Heart left ventricle (tissue), 16 donors: ENCODE results near the gene CBLB. TPM values are rescaled to one million over a fixed set of nuclear protein-coding genes. Genes with fewer than 3 reads are reported as not detected.
A peak's percentile ranks its signal among the peaks of the same experiment; 100 is the strongest.

ENCODE experiments used
- ATAC-seq, 4 donors: fragments of 200-7000 bp; cut with Tn5 transposase; one replicate each; pipeline ENCODE4 v1.9.1; 2020 to 2022; ENCODE audit warnings: moderate library complexity in 4 of 4, mild to moderate bottlenecking in 3 of 4, moderate number of reproducible peaks in 1 of 4
- DNase-seq, 5 donors: peaks; one replicate each; pipeline ENCODE4 v3.0.0-alpha.2; 2020
- H3K27ac ChIP-seq, 12 donors: fragments of 200-600 bp; sonication (generic) in 4 of 12; one replicate each; pipeline versions ENCODE4 v1.5.0 to v1.8.0; 2016 to 2022; ENCODE audit warnings: mild to moderate bottlenecking in 2 of 12
- H3K27me3 ChIP-seq, 9 donors: fragments of 200-600 bp; sonication (generic) in 2 of 9; one replicate each; pipeline versions ENCODE4 v1.5.1 to v1.8.0; 2016 to 2022; ENCODE audit warnings: mild to moderate bottlenecking in 3 of 9
- H3K36me3 ChIP-seq, 9 donors: fragments of 200-600 bp; sonication (generic) in 2 of 9; one replicate each; pipeline versions ENCODE4 v1.5.0 to v1.8.0; 2018 to 2022; ENCODE audit warnings: mild to moderate bottlenecking in 2 of 9
- H3K4me1 ChIP-seq, 12 donors: fragments of 200-600 bp; sonication (generic) in 4 of 12; one replicate each; pipeline versions ENCODE4 v1.5.0 to v1.8.0; 2016 to 2022; ENCODE audit warnings: mild to moderate bottlenecking in 3 of 12
- H3K4me3 ChIP-seq, 12 donors: fragments of 200-600 bp; sonication (generic) in 4 of 12; one replicate each; pipeline versions ENCODE4 v1.5.0 to v1.8.0; 2017 to 2022; ENCODE audit warnings: mild to moderate bottlenecking in 9 of 12, moderate library complexity in 4 of 12
- H3K9me3 ChIP-seq, 12 donors: fragments of 200-600 bp; sonication (generic) in 4 of 12; one replicate each; pipeline versions ENCODE4 v1.5.0 to v1.8.0; 2016 to 2022; ENCODE audit warnings: mild to moderate bottlenecking in 1 of 12
- POLR2A ChIP-seq, 2 donors: fragments of 450-650 bp; IDR thresholded peaks; one replicate each; pipeline ENCODE4 v1.6.1; 2017; ENCODE audit warnings: antibody characterized with exemption in 2 of 2, mild to moderate bottlenecking in 2 of 2, moderate library complexity in 2 of 2
- WGBS, 4 donors: extraction: QIAGEN DNeasy Blood & Tissue Kit in 2 of 4; methylation state at CpG; one replicate each; pipeline versions ENCODE4 v1.1.5 to v1.1.7; 2013 to 2018; 5-methylcytosine and 5-hydroxymethylcytosine counted together
- intact Hi-C, 10 donors: fragments of 100-400 bp; cut with DNase I; formaldehyde crosslinking; loops; one replicate each; pipeline versions ENCODE4 v1.11.1 to v1.14.2; 2022
- polyA plus RNA-seq, 2 donors: library from polyadenylated mRNA; stranded (reverse); fragments of 200-250 nt; gene quantifications; one replicate each; pipeline ENCODE4 v1.2.3, GENCODE V29; 2013
- total RNA-seq, 9 donors: library from RNA; depleted of rRNA in 2 of 9; stranded (reverse); fragments of >200 nt in 2 of 9; fragmentation: NEBNext Ultra II Directional in 3 of 9; extraction: Animal tissue kit (Norgen Biotek cat#: 25700) in 3 of 9; gene quantifications; one replicate each; pipeline versions ENCODE4 v1.1.0 to v1.2.4, GENCODE V29; 2016 to 2023
- TF ChIP-seq, protein P1 (sequence below), 12 donors: fragments of 200-600 bp; sonication (generic) in 4 of 12; IDR thresholded peaks; one replicate each; pipeline versions ENCODE4 v1.5.0 to v1.8.0; 2018 to 2022; ENCODE audit warnings: antibody characterized with exemption in 12 of 12, mild to moderate bottlenecking in 5 of 12
- donor health status: ischemic (EF 13 %, LVEDD 7.1; RV severe dilation, severe dysfunction).
- donor health status: healthy with polysubstance abuse.
- donor health status: DM: no; HTN: yes; CAD: no.
- donor health status: DM: no; HTN: no; CAD: no.
- donor health status: ischemic (EF 25% LVEDD 6.9; RV normal size, moderate dysfunction).
- donor health status: ischemic (EF 25% LVEDD 5.7; RV mildly dilated, moderate dysfunction).
- donor health status: healthy.
- donor health status: DM: yes; HTN: yes; CAD: no.
- donor health status: ischemic (EF 35%, LVEDD 5.7; RV mildly dilated, moderate dysfunction).
- donor health status: nonischemic (EF 11% LVEDD 7.7; RV severe dilation, severe dysfunction).
- donor health status: DM: yes; HTN: yes; CAD: no.
- donor health status: PGD.
- donor health status: ischemic (EF 29% LVEDD 5.4; RV normal size, mild dysfunction).
- donor health status: nonischemic (EF 23%, LVEDD 6.1; RV moderate dilation, normal function).

Gene CBLB
- total and polyA plus RNA-seq, 11 donors = 18.6 to 74.4 (median 42.3) TPM

DNA sequence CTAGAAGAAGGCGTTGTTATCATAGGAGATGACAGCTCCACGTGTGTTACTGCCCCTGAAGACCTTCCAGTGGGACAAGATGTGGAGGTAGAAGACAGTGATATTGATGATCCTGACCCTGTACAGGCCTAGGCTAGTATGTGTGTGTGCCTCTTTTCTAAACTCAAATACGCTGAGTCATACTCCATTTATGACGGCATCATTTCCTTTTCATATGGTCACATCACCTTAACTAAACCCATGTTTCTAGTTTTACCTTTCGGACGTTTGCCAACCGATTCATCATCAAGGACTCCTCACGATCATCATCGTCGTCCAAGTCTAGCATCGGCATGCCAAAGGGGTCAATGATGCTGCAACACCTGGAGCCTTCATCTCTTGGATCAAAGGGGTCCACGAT is 149.0 kb downstream of the CBLB start:
- 86 to 92% (median 88%) methylated on average over 12 of the region's 12 CpGs for WGBS, 4 donors
- ATAC-seq = no peak

DNA sequence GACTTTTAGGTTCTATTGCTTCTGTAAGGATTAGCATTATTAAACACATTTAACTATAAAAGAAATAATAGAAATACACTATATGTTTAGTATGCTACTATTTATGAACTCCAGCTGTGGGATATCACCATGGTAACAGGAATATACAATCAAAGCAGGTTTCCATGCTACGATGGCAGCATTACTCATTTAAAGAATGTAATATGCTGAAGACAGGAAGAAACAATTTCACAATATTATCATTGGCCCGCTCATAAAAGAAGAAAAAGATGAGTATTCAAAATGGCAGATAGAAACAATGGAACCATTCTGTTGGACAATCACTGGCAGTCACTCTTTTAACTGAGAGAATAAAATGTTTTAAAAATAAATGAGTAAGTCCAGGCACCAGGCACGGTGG is 153.4 kb downstream of the CBLB start:
- peaks cover 0 to 92% (median 67%) of the 10 kb centered on the region in 9 donors for H3K36me3 ChIP-seq
- no peak overlapping the region for H3K4me3 ChIP-seq
- intact Hi-C loops = no loop called here
- ATAC-seq (peak in 1 of 4 donors; percentile 29), DNase-seq (no peak)
- 72 to 83% (median 78%) methylated on average over 3 of the region's 3 CpGs for WGBS, 4 donors
- no peaks in the 10 kb centered on the region for H3K9me3 ChIP-seq
- H3K27me3 ChIP-seq = no peaks in the 10 kb centered on the region
- TF ChIP-seq POLR2A (IDR thresholded peaks at IDR 0.05) = no peak
- TF ChIP-seq, protein P1, sequence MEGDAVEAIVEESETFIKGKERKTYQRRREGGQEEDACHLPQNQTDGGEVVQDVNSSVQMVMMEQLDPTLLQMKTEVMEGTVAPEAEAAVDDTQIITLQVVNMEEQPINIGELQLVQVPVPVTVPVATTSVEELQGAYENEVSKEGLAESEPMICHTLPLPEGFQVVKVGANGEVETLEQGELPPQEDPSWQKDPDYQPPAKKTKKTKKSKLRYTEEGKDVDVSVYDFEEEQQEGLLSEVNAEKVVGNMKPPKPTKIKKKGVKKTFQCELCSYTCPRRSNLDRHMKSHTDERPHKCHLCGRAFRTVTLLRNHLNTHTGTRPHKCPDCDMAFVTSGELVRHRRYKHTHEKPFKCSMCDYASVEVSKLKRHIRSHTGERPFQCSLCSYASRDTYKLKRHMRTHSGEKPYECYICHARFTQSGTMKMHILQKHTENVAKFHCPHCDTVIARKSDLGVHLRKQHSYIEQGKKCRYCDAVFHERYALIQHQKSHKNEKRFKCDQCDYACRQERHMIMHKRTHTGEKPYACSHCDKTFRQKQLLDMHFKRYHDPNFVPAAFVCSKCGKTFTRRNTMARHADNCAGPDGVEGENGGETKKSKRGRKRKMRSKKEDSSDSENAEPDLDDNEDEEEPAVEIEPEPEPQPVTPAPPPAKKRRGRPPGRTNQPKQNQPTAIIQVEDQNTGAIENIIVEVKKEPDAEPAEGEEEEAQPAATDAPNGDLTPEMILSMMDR (IDR thresholded peaks at IDR 0.05) = no peak
- peaks cover 0 to 11% (median 0%) of the 10 kb centered on the region in 12 donors for H3K4me1 ChIP-seq
- H3K27ac ChIP-seq = no peak overlapping the region

More for the DNA sequence above, 149.0 kb downstream of the CBLB start:
- Histone ChIP-seq H3K27me3 (no peaks in the 10 kb centered on the region), H3K36me3 (peaks cover 0 to 63% (median 46%) of the 10 kb centered on the region in 9 donors), H3K9me3 (no peaks in the 10 kb centered on the region), H3K4me1 (peaks cover 0 to 20% (median 0%) of the 10 kb centered on the region in 12 donors), H3K27ac (no peak overlapping the region), H3K4me3 (no peak overlapping the region)
- DNase-seq = no peak
- TF ChIP-seq, protein P1 (IDR thresholded peaks at IDR 0.05) = no peak
- no peak for TF ChIP-seq POLR2A (IDR thresholded peaks at IDR 0.05)
- intact Hi-C loops = no loop called here

DNA sequence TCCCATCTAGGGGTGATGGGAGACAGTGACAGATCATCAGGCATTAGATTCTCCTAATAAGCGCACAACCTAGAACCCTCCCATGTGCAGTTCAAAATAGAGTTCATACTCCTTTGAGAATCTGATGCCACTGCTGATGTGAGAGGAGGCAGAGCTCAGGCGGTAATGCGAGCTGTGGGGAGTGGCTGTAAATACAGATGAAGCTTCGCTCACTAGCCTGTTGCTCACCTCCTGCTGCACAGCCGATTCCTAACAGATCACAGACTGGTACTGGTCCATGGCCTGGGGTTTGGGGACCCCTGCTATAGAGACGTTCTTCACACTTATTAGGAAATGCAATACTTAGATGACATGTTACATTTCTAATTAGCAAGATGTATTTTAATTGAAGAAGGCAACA is 154.4 kb downstream of the CBLB start:
- Histone ChIP-seq H3K4me1 (peaks cover 0 to 11% (median 0%) of the 10 kb centered on the region in 12 donors), H3K27me3 (no peaks in the 10 kb centered on the region), H3K36me3 (peaks cover 0 to 92% (median 59%) of the 10 kb centered on the region in 9 donors), H3K27ac (no peak overlapping the region), H3K4me3 (no peak overlapping the region), H3K9me3 (peaks cover 0 to 5% (median 0%) of the 10 kb centered on the region in 12 donors)
- intact Hi-C loops = no loop called here
- WGBS, 4 donors = 88 to 99% (median 98%) methylated on average over 6 of the region's 6 CpGs
- TF ChIP-seq, protein P1 (IDR thresholded peaks at IDR 0.05) = no peak
- no peak for TF ChIP-seq POLR2A (IDR thresholded peaks at IDR 0.05)
- ATAC-seq (no peak), DNase-seq (no peak)

DNA sequence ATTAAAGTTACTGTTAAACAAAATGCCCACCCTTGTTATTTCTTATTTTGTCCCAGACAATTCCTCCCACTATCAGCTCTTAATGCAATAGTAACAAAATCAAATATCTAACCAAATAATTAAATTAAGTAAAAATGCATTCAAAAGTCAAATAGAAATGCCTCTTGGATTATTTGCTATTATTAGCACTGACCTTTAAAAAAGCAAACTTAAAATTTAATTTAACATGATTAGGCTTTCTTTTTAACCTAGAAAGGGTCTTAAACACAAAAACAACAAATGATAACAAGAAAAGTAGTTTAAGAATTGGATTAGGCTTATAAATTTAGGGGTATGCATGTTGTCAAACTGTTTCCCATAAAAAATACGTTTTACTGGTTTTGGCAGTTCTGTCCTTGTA is 159.8 kb downstream of the CBLB start:
- H3K27me3 ChIP-seq = no peaks in the 10 kb centered on the region
- H3K27ac ChIP-seq = no peak overlapping the region
- DNase-seq (no peak), ATAC-seq (no peak)
- TF ChIP-seq, protein P1 (IDR thresholded peaks at IDR 0.05) = no peak
- no peak for TF ChIP-seq POLR2A (IDR thresholded peaks at IDR 0.05)
- H3K4me3 ChIP-seq = no peak overlapping the region
- WGBS, 4 donors = 90 to 99% (median 96%) methylated on average over 1 of the region's 1 CpG
- H3K4me1 ChIP-seq = peaks cover 0 to 12% (median 6%) of the 10 kb centered on the region in 12 donors
- intact Hi-C loops = loop anchor here in 2 of 10 donors (10.0 kb wide), 2 partner anchors 156 to 506 kb away; partner anchors contain the start of gene CBLB (in 1 of the 2)
- peaks cover 0 to 55% (median 21%) of the 10 kb centered on the region in 9 donors for H3K36me3 ChIP-seq
- H3K9me3 ChIP-seq = peaks cover 0 to 5% (median 0%) of the 10 kb centered on the region in 12 donors
